Inflammatory macrophage treated with lipopolysaccharide for 1 hour (primary cell): Measurements from ENCODE around the gene PDLIM3.
"Not testable (repeated sequence)": the region's sequence is repeated elsewhere in the genome, so short reads cannot be mapped to it uniquely, and the experiment has no call there.

ENCODE experiments used
- DNase-seq, 2 donors: peaks; one replicate each; pipeline ENCODE4 v3.0.0-alpha.2; 2020 to 2022

Gene PDLIM3

GRCh38 chr4:185534866-185535611 is at the start of gene PDLIM3:
Gene PDLIM3 (minus strand): TSS chr4:185535507. CDS start chr4:185535434, 73 bp downstream.
- DNase-seq, result no peak

GRCh38 chr4:185583813-185584212 is 48.5 kb upstream of the PDLIM3 start:
- DNase-seq, result no peak

- DNase-seq, result no peak
These were observed 47.5 kb upstream of the PDLIM3 start for GRCh38 chr4:185582651-185583400.

- DNase-seq, result no peak
These were observed 45.4 kb upstream of the PDLIM3 start for GRCh38 chr4:185580699-185581098.

GRCh38 chr4:185578284-185578683 is 43.0 kb upstream of the PDLIM3 start:
- DNase-seq, result no peak

- DNase-seq, result no peak
These were observed 41.9 kb upstream of the PDLIM3 start for GRCh38 chr4:185576962-185577950.

- DNase-seq, result no peak
These were observed 41.1 kb upstream of the PDLIM3 start for GRCh38 chr4:185576314-185576961.

GRCh38 chr4:185573651-185574199 is 38.4 kb upstream of the PDLIM3 start:
- DNase-seq, result no peak

- DNase-seq, result no peak
These were observed 35.4 kb upstream of the PDLIM3 start for GRCh38 chr4:185570727-185571126.

GRCh38 chr4:185567381-185568376 is 32.4 kb upstream of the PDLIM3 start:
- DNase-seq, result no peak

GRCh38 chr4:185566972-185567371 is 31.7 kb upstream of the PDLIM3 start:
- no peak for DNase-seq

- DNase-seq, result no peak
These were observed 31.1 kb upstream of the PDLIM3 start for GRCh38 chr4:185566425-185566824.

- DNase-seq, result no peak
These were observed 30.4 kb upstream of the PDLIM3 start for GRCh38 chr4:185565696-185566095.

- no peak for DNase-seq
These were observed 29.0 kb upstream of the PDLIM3 start for GRCh38 chr4:185564349-185564748.

- no peak for DNase-seq
These were observed 27.2 kb upstream of the PDLIM3 start for GRCh38 chr4:185562531-185562930.

GRCh38 chr4:185560316-185560715 is 25.0 kb upstream of the PDLIM3 start:
- no peak for DNase-seq

- DNase-seq, result no peak
These were observed 24.6 kb upstream of the PDLIM3 start for GRCh38 chr4:185559915-185560281.

GRCh38 chr4:185559251-185559914 is 24.1 kb upstream of the PDLIM3 start:
- not testable (repeated sequence) for DNase-seq

GRCh38 chr4:185554365-185555126 is 19.2 kb upstream of the PDLIM3 start:
- no peak for DNase-seq

- no peak for DNase-seq
These were observed 16.9 kb upstream of the PDLIM3 start for GRCh38 chr4:185552254-185552653.
